T1000 (cell line): ENCODE results near the gene KIAA0040.
"Not testable (repeated sequence)": the region's sequence is repeated elsewhere in the genome, so short reads cannot be mapped to it uniquely, and the experiment has no call there.

Experiments used
- DNase-seq: peaks from one replicate; lab custom pipeline; 2025; ENCODE audit warnings: mixed read lengths; lab: John Stamatoyannopoulos, UW

KIAA0040 gene

DNA sequence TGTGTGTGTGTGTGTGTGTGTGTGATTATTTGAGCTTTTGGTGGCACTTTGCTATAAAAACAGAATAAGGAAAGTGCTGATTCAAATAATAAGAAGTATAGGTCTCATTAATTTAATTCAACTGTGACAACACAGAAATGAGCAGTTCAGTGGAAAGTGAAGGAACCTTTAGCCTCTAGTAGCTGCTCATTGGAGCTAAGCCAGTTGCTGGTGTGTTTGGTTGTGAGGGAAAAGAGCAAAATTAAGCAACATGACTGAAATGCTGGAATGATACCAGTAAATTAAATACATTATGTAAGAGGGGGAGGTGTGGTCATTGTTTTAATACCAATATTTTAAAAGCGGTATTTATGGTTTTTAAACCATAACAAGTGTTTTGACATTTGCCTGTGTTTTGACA is 55.2 kb downstream of the KIAA0040 start:
- no peak for DNase-seq

DNA sequence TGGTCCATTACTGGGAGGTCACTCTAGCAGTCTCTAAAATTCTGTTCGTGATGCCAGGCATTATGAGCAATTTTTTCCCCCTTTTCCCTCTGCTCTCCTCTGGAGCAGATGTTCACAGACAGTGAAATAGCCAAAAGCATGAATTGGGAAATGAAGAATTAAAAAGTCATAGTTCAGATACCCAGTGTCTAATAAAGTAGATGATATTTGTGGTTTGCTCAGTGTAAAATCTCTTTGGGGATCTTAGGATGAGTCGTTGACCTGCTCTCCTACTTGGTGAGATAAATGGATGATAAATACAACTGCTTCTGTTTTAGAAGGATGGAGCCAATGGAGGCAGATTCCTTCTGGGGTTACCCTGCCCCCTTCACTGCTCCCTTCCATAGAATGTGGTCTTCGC is 56.3 kb downstream of the KIAA0040 start:
- no peak for DNase-seq

DNA sequence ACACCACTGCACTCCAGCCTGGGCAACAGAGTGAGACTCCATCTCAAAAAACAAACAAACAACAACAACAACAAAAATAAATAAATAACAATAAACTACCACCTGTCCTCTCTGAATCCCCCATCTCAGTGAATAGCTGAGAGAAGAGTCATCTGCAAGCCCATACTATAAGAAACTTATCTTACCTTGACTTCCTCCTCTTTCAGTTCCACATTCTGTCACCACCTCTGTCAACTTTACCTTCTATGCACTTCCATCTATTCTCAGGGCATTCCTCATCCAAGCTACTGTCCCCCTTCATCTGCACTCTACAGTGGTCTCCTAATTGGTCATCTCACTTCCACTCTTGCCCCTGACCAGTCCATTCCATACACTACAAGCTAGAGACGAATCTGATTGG is 58.1 kb downstream of the KIAA0040 start:
- DNase-seq, result no peak

DNA sequence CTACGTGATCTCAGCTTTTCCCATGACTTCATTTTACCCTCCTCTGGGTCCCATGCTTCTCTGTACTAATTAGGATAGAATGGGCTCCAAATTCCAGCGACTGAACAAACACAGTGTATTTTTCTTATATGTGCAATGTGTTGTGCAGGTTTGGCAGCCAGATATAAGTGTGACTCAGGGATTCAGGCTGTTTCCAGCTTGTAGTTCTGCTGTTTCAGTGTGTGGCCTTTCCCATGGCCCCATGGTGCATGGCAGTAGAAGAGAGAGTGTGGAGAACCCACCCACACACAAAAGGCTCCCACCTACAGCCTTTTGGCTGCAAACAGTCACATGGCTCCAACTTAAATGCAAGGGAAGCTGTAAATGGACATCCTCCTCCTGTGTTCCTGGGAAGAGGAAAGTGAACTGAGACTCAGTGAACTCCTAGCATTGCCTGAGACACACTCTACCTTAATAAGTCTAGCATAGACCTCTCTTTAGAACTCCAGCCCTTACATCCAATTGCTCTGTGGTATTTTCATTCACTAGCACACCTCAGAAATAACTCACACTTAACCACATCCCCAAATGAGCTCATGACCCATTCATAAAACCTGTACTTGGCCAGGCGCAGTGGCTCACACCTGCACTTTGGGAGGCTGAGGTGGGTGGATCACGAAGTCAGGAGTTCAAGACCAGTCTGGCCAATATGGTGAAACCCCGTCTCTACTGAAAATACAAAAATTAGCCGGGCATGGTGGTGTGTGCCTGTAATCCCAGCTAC is 58.7 kb downstream of the KIAA0040 start:
- no peak for DNase-seq

DNA sequence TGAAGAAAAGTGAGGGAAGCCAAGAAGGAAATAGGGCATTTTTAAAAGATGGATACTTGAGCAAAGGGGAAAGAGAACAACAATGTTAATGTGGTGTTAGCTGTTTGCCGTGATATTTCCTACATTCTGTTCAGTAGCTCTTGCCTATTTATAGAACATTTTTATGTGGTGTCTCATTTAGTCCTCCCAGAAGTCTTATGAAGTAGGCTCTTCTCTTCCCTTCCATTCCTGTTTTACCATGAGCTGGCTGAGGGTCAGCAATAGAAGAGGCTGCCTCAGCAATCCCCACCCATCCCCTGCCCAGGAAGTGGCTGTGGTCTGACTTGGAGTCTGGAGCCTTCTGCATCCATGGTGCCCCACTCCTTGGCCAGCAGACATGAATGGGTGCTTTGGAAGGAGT is 60.1 kb downstream of the KIAA0040 start:
- no peak for DNase-seq

DNA sequence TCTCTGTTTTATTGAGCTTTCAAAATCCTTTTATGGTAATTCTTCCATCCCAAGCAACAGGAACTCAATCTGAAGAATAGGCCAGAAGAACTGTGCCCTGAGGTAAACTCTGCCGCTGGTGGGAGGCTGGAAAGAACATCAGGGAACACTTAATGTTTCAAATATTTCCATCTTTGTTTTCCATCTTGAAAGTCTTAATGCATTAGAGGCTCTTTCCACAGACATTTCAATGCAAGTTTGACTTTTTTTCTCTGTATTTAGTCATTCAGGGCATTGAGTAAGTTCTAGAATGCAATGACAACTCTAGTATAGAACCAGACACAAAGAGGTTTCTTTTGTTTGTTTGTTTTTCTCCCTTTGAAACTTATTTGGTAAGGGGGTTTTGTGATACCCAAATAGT is 61.5 kb downstream of the KIAA0040 start:
- no peak for DNase-seq

DNA sequence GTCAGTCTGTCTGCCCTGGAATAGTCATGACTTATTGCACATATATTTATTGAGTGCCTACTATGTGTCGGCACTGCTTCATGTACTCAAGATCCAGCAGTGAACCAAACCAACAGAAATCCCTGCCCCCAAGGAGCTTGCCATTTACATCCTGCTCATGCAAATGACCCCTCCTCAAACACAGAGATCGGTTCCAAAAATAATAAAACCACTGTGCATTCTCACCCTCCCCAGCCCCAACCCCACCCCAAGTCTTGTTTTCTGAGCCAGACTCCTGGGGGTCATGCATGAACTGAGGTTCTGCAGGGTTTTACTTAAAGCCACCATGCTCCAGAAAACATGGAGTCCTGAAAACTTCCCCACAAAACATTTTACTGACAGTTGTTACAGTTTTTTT is 61.9 kb downstream of the KIAA0040 start:
- no peak for DNase-seq

DNA sequence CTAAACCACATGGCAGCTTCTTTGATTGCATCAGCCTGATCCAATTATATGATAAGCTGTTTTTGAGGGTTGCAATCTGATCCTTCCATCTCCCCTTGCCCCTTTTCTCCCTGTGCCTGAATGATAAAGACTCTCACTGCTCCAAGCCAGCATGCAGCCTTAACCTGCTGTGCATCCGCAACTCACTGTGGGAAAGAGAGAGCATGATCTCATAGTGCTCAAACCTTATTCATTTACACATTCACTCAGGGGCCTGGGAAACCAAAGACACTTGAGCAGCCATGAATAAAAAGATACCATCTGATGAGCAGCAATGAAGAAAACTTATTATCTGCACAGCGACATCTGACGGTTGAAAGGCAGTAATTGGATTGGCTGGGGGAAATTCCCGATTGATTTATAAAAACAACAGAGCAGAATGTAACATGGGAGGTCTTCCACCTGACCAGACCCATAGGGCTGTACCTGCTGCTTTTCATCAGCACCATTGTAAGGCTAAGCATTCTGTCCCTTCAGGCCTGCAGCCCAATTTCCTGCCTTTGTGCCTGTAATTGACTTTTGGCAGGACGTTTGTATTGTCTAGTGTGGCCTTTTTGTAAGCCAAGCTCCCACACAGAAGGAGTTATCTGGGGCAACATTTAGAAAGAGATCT is 62.5 kb downstream of the KIAA0040 start:
- no peak for DNase-seq

DNA sequence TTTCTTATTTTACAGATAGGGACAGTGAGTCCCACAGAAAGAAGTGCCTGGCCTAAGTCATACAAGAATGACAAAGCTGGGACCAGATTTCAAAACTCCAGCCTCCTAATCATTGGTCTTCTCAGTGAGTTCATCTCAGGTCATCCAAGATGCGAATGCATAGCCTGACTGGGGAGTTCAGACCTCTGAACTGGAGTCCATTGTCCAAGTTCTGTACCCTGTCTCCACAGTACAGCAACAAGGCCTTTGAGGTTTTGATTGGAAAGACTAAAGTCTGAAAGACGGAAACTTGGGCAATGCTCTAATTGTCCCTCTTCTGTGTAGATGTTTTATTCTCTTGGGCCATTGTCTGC is 63.0 kb downstream of the KIAA0040 start:
- DNase-seq, result no peak

DNA sequence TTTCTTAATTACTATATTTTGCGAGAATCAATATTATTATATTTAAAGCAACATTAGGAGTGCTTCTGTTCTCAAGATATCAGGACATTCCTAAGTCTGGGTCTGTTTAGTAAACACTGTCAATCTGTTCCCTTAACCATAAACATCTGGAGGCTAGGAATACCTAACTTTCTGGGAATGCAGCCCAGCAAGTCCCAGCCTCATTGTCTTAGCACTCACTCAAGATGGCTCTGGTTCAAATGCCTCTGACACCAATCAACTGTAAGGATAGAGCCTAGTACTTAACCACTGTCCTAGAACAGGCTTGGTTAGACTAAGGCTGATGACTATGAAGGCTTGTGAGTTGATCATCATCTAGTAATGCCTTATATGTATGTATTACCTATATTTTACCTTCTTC is 63.4 kb downstream of the KIAA0040 start:
- no peak for DNase-seq

DNA sequence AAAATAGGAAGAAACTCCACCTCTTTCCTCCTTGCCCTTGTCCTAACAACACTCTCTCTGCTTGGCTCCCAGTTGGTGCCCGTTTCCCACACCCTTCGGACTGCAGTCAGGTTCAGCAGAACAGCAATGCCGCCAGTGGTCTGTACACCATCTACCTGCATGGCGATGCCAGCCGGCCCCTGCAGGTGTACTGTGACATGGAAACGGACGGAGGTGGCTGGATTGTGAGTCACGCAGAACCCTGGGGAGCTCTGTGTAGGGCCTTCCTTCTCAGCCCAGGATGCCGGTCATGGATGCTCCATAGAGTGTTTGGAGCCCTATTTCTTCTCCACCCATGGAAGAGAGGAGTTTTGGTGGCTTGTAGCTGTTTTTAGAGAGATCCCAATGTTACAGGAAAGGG is 64.1 kb downstream of the KIAA0040 start:
- no peak for DNase-seq

DNA sequence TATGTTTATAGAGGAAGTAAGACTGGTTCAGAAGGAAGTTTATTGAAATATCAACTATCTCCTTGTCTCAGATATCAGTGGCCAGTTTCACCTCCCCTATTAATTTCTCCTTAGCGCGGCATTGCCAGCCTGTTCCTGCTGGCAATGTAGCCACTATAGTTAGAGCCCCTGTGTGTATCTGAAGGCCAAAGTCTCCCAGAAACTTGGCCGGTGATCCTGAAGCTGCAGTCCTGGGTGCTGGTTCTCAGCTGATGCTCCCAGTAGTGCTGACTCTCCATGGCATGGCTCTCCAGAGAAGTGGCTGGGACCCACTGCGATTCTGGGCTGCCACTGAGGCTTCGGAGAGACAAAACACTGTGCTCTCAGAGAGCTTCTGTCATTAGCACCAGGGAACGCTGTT is 65.0 kb downstream of the KIAA0040 start:
- no peak for DNase-seq

DNA sequence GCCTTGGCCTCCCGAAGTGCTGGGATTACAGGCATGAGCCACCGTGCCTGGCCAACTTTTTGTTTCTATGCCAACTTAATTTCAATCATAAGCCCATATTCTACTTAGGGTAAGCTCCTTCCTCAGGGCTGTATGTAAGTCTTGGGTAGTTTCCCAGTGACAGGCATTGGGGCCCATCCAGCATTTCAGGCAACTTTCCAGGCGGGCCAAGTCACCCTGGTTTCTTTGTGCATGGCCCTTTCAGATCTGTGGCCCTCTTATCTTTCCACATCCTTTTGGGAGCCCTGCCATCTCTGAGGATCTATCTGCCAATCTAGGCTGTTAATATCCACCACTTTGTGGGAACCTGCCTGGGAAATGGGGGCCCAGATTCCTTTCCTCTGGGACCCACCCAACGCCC is 66.2 kb downstream of the KIAA0040 start:
- no peak for DNase-seq

DNA sequence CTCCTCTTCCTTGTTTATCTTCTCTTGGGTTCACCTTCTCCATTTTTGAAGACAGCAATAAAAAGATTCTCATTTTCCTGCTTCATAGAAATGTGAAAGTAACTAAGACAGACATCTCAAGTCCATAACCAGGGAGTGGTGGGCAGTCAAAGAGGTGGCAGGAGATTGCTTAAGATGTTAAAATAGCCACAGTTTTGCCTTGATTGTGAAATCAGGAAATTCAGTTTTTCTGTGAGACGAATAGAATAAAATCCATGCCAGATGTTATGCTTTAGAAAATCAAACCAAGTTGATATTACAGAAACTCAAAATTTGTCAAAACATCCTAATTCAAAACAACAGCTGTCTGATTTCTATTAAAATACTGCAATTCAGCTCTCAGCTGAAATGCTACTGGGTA is 67.7 kb downstream of the KIAA0040 start:
- no peak for DNase-seq

DNA sequence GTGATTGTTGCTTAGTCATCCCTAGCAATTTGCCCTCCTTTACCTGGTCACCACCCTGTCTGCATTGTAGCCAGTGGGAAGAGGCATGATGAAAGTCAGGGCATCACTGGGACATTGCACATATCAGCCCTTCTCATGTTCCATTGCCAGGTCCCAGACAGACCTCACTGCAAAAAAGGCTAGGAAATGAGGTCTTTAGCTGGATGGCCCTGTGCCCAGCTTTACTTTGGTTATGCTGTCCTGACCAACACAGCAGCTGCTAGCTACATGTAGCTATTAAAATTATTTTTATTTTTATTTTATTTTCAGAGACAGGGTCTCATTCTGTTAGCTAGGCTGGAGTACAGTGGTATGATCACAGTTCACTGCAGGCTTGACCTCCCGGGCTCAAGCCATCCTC is 72.1 kb downstream of the KIAA0040 start:
- DNase-seq, result no peak

DNA sequence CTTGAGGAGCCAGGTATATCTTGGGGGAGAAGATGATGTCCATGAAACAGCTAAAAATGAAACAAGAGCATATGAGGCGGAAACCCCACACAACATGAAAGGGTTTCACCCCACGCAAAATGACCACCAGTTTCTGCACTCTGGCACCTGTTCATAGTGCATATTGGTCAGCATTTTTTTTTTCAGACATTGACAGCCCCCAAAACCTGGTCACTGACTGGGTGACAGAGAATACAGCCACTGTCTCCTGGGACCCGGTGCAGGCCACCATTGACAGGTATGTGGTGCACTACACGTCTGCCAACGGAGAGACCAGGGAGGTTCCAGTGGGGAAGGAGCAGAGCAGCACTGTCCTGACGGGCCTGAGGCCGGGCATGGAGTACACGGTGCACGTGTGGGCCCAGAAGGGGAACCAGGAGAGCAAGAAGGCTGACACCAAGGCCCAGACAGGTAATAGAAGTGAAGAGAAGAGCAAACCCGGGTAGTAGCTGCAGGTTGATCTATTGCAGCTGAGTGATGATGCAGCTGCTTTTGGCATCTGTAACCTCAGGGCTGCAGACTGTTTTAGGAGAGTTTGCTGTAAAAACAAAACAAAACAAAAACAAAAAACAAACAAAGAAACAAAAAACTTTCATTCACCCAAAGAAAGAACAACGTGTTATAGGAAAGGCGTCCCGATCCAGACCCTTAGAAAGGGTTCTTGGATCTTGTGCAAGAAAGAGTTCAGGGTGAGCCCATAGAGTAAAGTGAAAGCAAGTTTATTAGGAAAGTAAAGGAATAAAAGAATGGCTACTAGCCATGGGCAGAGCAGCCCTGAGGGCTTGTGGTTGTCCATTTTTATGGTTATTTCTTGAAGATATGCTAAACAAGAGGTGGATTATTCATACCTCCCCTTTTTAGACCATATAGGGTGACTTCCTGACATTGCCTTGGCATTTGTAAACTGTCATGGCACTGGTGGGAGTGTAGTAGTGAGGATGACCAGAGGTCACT is 73.9 kb downstream of the KIAA0040 start:
- DNase-seq, result no peak

DNA sequence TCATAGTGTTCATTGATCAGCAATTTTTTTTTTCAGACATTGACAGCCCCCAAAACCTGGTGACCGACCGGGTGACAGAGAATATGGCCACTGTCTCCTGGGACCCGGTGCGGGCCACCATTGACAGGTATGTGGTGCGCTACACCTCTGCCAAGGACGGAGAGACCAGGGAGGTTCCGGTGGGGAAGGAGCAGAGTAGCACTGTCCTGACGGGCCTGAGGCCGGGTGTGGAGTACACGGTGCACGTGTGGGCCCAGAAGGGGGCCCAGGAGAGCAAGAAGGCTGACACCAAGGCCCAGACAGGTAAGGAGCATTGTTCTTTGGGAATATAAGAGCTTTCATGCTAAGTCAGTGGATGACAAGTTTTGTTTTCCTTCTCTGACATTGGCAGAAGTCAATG is 75.7 kb downstream of the KIAA0040 start:
- DNase-seq, result no peak

DNA sequence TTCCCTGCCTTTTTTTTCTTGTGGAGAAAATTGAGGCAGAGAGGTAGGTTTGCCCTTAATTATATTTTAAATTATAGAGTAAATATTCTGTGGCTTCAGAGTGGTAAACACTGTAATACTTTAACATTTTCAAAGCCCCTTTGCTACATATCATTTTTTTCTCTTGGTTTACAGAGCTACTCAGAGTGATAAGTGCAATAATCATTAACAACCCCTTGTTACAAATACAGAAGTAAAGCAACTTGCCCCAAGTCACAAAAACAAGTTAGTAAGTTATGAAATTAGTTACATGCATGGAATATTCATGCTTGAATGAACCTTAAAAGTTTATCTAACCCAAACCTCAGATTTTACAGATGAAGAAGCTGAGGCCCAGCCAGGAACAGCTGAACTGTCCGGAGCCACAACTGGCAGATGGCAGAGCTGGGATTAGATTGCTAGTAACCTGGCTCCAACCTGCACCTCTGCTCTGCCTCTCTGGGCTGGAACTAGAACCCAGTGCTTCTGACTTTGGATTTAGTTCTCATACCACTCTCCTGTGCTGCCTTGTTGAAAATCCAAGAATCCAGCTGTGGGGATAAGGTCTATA is 76.3 kb downstream of the KIAA0040 start:
- DNase-seq, result no peak

DNA sequence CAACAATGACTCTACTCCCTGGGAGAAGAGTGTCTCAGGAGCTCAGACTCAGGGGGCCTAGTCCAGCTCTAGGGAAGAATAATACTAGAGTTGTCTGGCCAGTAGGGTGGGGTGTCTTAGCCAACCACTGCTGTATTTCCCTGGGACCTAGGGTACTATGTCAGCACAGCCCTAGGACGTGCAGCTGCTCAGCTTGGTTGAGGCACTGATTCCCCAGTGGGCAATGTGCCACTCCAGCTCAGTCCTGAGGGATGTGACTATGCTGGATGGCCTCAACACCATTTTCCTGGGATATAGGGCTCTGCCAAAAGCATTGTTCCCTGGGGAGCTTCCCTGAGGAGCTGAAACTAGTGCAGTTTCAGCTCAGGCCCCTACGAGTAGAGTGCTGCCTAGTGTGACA is 77.6 kb downstream of the KIAA0040 start:
- DNase-seq, result no peak

DNA sequence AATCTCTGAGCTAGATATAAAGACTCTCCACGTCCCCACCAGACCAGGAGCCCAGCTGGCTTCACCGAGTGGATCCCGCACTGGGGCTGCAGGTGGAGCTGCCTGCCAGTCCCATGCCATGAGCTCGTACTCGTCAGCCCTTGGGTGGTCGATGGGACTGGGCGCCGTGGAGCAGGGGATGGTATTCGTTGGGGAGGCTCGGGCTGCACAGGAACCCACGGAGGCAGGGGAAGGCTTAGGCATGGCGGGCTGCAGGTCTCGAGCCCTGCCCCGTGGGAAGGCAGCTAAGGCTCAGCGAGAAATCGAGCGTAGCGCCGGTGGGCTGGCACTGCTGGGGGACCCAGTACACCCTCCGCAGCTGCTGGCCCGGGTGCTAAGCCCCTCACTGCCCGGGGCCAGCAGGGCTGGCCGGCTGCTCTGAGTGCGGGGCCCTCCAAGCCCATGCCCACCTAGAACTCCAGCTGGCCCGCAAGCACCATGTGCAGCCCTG is 84.2 kb downstream of the KIAA0040 start:
- not testable (repeated sequence) for DNase-seq
